Measurements from ENCODE around the gene C1orf198.

The C1orf198 gene

GRCh38 chr1:230865062-230865817 is 3.1 kb downstream of the C1orf198 start:
- Histone ChIP-seq H3F3A (ENCODE audit: control insufficient read depth, insufficient read depth) (no peaks in the 10 kb centered on the region), H3K27ac (ENCODE audit: low read depth, low read length) (no peak overlapping the region), H3K4me1 (ENCODE audit: control insufficient read depth, low read length) (peaks cover 19% of the 10 kb centered on the region), H3K36me3 (ENCODE audit: control insufficient read depth, low read length) (no peaks in the 10 kb centered on the region), H3K9me3 (ENCODE audit: control insufficient read depth, insufficient read depth, low read length) (no peaks in the 10 kb centered on the region), H4K20me1 (ENCODE audit: control insufficient read depth, insufficient read depth, low read depth, low read length) (no peaks in the 10 kb centered on the region), H3K27me3 (ENCODE audit: control insufficient read depth, low read length) (peaks cover 35% of the 10 kb centered on the region), H3K79me2 (ENCODE audit: control insufficient read depth, low read length) (no peaks in the 10 kb centered on the region), H3K9me2 (replicated peaks; ENCODE audit: control insufficient read depth, low read length) (no peaks in the 10 kb centered on the region), H3K4me3 (ENCODE audit: low read length) (no peak overlapping the region), H3K4me2 (ENCODE audit: low read length) (no peak overlapping the region)
- TF ChIP-seq CTCF (IDR thresholded peaks at IDR 0.05; ENCODE audit: low read depth, low read length, poor library complexity, severe bottlenecking) (no peak), EZH2phosphoT487 (IDR thresholded peaks at IDR 0.05; ENCODE audit: borderline replicate concordance, low read length) (no peak)

GRCh38 chr1:230864441-230864840 is 3.9 kb downstream of the C1orf198 start:
- Histone ChIP-seq H3K79me2 (ENCODE audit: control insufficient read depth, low read length) (no peaks in the 10 kb centered on the region), H3K4me1 (ENCODE audit: control insufficient read depth, low read length) (peaks cover 19% of the 10 kb centered on the region), H3K9me3 (ENCODE audit: control insufficient read depth, insufficient read depth, low read length) (no peaks in the 10 kb centered on the region), H3K27ac (ENCODE audit: low read depth, low read length) (no peak overlapping the region), H3K9me2 (replicated peaks; ENCODE audit: control insufficient read depth, low read length) (no peaks in the 10 kb centered on the region), H3K36me3 (ENCODE audit: control insufficient read depth, low read length) (no peaks in the 10 kb centered on the region), H3K27me3 (ENCODE audit: control insufficient read depth, low read length) (peaks cover 28% of the 10 kb centered on the region), H3K4me3 (ENCODE audit: low read length) (no peak overlapping the region), H3K4me2 (ENCODE audit: low read length) (no peak overlapping the region), H4K20me1 (ENCODE audit: control insufficient read depth, insufficient read depth, low read depth, low read length) (no peaks in the 10 kb centered on the region), H3F3A (ENCODE audit: control insufficient read depth, insufficient read depth) (no peaks in the 10 kb centered on the region)
- no peak for TF ChIP-seq EZH2phosphoT487 (IDR thresholded peaks at IDR 0.05; ENCODE audit: borderline replicate concordance, low read length)
- no peak for TF ChIP-seq CTCF (IDR thresholded peaks at IDR 0.05; ENCODE audit: low read depth, low read length, poor library complexity, severe bottlenecking)

DNA sequence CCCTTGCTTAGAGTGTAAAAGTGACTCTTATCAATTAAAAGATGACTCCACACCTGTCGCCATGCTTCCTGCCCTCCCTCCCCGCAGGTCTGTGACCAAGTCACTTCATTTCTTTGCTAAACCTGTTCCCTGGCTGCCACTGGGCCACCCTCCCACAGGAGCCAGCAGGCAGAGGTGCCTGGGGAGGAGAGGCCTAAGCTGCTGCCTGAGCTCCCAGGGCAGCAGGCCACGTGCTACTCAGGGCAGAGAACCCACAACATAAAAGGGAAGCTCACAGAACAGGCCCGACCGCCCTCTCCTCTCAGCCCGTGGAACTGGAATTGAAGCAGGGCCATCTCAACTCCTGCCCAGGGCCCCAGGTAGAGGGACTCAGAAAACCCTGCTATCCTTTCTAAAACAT is 4.9 kb downstream of the C1orf198 start:
- peaks cover 20% of the 10 kb centered on the region for H3K27me3 ChIP-seq (ENCODE audit: control insufficient read depth, low read length)
- H3K4me3 ChIP-seq (ENCODE audit: low read length) = no peak overlapping the region
- H3K4me1 ChIP-seq (ENCODE audit: control insufficient read depth, low read length) = peaks cover 13% of the 10 kb centered on the region
- H4K20me1 ChIP-seq (ENCODE audit: control insufficient read depth, insufficient read depth, low read depth, low read length) = no peaks in the 10 kb centered on the region
- no peaks in the 10 kb centered on the region for H3K79me2 ChIP-seq (ENCODE audit: control insufficient read depth, low read length)
- no peaks in the 10 kb centered on the region for H3F3A ChIP-seq (ENCODE audit: control insufficient read depth, insufficient read depth)
- H3K27ac ChIP-seq (ENCODE audit: low read depth, low read length) = no peak overlapping the region
- no peaks in the 10 kb centered on the region for H3K9me2 ChIP-seq (replicated peaks; ENCODE audit: control insufficient read depth, low read length)
- no peaks in the 10 kb centered on the region for H3K9me3 ChIP-seq (ENCODE audit: control insufficient read depth, insufficient read depth, low read length)
- H3K4me2 ChIP-seq (ENCODE audit: low read length) = peak overlapping the region; percentile 3; the same call in 1 of the 2 replicates
- TF ChIP-seq EZH2phosphoT487 (IDR thresholded peaks at IDR 0.05; ENCODE audit: borderline replicate concordance, low read length) = no peak
- no peak for TF ChIP-seq CTCF (IDR thresholded peaks at IDR 0.05; ENCODE audit: low read depth, low read length, poor library complexity, severe bottlenecking)
- no peaks in the 10 kb centered on the region for H3K36me3 ChIP-seq (ENCODE audit: control insufficient read depth, low read length)
